ENCODE data around the gene EGFR. TPM values are rescaled to one million over a fixed set of nuclear protein-coding genes. Genes with fewer than 3 reads are reported as not detected.

The EGFR gene
- total RNA-seq, 1 donor from 2014 or later: 23.4 TPM

DNA sequence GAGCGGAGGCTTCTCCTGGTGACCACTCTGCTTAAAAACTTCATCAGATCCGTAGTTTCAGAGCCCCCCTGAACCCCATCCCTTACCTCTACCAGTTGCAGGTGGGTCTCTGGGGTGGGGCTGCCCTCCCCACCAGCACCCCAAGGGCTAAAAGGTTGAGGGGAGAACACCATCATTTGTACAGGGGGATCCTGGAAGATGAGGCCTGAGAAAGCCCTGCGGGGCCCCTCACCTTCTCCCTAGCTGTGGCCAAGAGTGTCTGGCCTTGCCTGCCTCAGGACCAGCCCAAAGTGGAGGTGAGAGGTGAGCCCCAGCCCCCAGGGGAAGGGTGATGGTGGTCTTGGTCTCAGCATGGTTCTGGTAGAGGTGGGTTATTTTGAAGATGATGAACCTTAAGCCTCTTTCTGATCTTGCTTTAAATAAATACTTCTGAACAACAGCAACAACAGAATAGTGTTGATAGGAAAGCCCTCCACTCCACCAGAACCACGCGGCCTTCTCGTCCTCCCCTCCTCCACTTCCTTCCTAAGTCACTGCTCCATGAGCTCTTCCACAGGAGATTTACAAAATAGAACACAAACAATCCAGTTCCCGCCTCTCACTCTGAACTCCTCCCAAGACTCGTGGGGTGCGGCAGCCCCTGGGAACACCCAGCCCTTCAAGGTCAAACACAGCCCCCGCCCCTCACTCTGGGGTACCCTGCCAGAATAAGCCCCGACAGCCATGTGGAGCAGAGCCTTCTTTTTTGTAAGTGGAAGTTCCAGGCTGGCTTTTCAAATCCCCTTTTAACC lies 169.1 kb downstream of the EGFR start:
- peak; percentile 57 for DNase-seq (ENCODE audit: low spot score)

DNA sequence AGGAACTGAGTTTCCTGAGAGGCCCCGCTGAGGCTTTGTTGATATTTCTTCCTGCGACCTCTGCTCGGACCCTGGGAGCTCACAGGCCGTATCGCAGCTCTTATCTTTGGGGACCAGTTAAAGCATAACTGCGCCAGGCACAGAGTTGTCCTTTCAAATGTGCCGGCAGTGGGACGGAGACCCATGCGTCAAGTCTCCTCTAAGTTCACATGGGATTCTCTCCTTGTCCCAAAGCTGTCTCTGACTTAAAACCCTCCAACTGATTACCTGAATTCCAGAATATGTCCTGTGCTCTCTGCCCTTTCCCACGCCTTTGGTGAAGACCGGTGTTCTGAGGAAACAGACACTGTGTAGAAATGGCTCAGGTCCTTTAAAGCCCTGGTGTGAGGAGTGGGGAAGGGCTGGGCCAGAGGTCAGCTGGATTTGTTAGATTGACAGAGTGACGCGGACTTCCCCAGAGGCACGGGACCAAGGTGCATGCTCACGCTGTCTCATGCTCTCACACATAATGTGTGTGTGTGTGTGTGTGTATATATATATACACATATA lies 169.8 kb downstream of the EGFR start:
- DNase-seq (ENCODE audit: low spot score): no peak

DNA sequence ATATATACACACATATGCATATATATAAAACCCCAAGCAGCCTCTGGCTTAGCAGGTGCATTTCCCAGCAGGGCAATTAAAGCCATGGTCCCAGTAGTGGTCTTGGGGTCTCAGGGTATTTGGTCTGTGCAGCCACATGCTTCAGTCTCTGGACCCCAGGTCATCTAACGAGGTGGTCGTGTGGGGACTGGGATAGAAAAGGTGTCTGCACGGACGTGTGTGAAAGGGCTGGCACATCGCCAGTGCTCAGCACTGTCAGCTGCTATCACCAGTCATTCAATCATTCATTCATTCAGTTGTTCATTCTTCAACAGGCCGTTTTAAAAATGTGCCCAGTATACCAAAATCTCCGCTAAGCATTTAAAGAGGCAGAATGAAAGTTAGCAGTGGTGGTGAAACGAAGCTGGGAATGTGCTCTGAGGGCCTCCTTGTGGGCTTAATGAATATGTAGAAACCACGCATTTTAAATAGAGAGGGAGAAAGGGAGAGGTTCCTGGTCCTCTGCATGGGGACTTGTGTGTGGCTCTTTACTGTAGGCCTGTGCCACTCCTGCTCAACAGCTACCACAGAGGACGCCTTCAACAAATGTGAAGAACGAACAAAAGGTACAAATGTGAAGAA lies 170.4 kb downstream of the EGFR start:
- DNase-seq (ENCODE audit: low spot score): no peak

DNA sequence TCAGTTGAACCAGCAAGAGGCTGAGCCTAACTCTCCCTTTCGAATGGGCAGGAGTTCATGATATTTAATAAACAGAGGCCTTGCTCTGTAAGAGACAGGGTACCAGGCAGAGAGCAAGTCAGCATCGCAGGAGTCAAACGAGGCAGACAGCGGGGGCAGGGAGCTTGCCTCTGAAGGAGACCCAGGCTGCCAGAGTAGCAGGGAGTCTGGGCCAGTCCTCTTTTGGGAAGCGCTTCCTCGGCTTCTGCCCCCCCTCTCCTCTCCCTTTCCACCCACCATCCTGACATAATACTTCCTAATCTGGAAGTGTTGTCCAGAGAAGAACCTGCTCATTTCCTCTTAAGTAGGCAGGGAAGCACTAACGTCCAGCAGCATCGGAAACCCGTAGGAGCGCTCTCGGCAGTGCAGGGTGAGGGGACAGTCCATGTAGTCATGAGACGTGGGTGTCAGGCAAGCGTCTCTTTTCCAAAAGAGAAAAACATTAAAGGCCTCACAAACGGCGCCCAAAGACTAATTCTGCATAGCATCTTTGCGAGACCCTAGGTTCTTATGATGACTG lies 171.1 kb downstream of the EGFR start:
- no peak for DNase-seq (ENCODE audit: low spot score)

DNA sequence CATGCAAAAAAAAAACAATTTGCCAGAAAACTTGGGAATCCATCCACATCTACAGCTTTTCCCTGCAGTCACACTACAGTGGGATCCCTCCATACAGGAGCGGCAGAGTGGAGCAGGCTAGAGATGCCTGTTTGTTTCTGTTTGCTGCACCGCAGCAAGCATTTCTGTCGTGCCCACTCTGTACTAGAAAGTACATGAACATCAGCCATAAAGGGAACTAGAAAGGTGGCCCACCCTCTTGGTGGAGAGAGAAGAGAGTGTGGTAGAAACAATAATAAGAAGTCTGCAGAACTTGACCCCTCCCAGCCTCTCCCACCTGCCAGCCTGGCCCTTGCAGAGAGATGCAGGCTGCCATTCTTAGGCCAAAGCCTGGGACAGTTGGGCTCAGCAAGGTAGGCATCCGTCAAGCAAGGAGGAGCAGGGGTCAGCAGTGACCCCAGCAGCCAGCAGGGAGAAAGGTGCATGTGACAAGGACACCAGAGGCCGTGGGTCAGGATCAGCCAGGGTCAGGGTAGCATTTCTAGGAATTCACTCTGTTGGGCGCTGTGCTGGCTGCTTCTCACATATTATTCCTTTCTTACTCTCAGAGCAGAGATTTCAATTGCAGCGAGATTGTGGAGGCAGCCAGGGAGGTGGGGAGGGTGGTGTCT lies 171.8 kb downstream of the EGFR start:
- no peak for DNase-seq (ENCODE audit: low spot score)

DNA sequence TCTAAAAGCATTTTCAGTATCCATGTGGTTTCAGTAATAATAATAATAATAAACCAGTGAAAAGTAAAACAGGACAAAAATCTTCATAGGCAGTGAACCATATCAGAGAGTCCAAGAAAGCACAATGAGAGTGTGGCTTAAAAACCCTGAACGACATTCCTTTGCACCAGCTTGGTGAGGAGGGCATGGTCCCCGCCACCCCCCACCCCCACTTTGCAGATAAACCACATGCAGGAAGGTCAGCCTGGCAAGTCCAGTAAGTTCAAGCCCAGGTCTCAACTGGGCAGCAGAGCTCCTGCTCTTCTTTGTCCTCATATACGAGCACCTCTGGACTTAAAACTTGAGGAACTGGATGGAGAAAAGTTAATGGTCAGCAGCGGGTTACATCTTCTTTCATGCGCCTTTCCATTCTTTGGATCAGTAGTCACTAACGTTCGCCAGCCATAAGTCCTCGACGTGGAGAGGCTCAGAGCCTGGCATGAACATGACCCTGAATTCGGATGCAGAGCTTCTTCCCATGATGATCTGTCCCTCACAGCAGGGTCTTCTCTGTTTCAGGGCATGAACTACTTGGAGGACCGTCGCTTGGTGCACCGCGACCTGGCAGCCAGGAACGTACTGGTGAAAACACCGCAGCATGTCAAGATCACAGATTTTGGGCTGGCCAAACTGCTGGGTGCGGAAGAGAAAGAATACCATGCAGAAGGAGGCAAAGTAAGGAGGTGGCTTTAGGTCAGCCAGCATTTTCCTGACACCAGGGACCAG lies 172.5 kb downstream of the EGFR start:
- no peak for DNase-seq (ENCODE audit: low spot score)

DNA sequence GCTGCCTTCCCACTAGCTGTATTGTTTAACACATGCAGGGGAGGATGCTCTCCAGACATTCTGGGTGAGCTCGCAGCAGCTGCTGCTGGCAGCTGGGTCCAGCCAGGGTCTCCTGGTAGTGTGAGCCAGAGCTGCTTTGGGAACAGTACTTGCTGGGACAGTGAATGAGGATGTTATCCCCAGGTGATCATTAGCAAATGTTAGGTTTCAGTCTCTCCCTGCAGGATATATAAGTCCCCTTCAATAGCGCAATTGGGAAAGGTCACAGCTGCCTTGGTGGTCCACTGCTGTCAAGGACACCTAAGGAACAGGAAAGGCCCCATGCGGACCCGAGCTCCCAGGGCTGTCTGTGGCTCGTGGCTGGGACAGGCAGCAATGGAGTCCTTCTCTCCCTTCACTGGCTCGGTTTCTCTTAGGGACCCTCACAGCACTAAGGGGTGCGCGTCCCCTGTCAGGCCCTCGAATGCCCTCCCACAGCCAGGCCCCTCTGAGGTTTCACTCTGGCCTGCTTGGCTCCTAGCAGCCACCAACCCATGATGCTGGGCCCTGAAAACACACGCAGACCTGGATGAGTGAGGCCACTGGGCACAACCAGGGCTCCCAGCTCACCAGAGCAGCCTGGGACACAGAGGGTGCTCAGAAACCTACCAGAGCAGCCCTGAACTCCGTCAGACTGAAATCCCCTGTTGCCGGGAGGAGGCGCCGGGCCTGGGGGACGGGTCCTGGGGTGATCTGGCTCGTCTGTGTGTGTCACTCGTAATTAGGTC lies 173.3 kb downstream of the EGFR start:
- DNase-seq (ENCODE audit: low spot score): no peak

DNA sequence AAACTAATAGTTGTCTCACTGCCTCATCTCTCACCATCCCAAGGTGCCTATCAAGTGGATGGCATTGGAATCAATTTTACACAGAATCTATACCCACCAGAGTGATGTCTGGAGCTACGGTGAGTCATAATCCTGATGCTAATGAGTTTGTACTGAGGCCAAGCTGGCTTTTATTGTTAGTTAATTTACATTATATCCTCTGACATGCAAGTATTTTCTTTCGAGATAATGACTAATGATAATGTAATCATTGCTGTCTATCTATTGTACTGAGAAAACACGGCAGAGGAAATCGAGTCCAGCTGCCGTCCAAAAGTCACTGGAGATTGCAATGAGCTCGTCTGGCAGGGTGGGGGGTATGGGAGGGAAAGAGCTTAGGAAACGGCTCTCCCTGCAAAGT lies 173.9 kb downstream of the EGFR start:
- no peak for DNase-seq (ENCODE audit: low spot score)

DNA sequence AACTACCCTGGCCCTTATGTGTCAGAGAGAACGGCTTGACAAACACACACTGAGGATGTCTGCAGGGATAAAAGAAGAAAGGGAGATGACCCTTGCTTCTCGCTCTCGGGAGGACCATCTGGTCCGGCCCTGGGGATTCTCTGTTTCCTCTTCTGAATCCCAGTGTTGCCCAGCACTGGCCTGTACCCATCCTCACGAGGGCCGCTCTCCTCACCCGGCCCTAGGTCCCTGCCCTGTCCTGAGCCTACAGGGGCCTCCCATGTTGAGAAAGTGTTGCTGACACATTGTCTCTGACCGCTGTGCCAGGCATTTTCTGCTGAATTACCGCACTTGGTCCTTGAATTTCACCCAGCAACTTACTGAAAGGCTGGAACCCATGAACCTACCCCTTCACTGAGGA lies 174.4 kb downstream of the EGFR start:
- no peak for DNase-seq (ENCODE audit: low spot score)

DNA sequence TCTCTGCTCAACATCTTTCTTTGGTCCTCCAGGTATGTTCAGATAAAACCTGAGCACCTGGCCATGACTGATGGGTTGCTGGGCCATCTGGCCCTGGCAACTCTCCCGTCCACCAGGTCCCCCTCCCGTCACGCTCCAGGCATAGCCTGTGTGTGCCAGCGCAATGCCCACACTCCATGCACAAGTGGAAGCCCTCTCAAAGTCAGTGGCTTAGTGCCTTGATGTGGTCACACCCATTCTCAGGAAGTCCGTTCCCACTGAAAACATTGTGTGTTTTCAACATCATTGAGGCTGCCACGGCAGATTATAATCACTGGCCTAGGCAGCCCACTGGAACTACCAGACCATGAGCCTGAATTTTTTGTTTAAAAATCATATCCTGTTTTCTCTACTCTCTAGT lies 175.7 kb downstream of the EGFR start:
- no peak for DNase-seq (ENCODE audit: low spot score)

DNA sequence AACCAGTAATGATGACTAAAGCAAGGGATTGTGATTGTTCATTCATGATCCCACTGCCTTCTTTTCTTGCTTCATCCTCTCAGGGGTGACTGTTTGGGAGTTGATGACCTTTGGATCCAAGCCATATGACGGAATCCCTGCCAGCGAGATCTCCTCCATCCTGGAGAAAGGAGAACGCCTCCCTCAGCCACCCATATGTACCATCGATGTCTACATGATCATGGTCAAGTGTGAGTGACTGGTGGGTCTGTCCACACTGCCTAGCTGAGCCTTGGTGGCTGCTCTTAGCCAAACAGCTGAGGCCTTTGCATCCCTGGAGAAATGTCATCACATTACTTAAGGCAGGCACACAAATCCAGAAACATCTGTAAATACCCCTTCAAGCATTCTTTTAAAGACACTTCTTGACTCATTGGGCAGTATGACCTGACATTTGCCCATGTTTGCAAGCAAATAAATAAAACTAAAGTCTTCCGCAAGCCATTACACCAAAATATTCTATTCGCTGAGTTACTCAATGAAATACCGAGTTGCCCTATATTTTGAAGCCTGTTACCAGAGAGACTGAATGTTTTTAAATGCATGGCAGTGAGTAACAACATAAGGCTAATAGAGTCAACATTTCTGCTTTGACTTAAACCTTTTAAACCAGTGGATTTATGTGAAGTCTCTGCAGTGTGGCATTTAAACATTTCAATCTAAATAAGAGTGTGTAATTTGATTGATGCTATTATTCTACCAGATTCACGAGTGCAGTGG lies 180.0 kb downstream of the EGFR start:
- DNase-seq (ENCODE audit: low spot score): no peak

DNA sequence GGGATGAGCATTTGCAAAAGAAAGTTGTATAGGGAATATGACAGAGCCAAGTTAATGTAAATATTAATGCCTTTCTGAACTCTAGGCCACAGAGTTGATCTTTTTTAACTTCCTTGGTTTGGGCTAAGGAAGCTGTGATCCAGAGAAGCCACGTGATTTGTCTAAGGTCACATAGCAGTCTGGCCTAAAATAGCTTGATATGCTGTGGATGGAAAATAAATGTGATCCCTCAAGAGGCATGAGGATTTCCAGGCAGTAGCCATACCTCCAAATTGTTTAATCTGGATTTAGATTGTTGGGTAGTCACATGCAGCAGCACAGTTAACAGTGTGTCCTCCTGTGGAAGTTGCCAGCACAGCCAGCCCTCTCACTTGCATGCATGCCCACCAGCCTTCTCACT lies 180.6 kb downstream of the EGFR start:
- DNase-seq (ENCODE audit: low spot score): no peak

DNA sequence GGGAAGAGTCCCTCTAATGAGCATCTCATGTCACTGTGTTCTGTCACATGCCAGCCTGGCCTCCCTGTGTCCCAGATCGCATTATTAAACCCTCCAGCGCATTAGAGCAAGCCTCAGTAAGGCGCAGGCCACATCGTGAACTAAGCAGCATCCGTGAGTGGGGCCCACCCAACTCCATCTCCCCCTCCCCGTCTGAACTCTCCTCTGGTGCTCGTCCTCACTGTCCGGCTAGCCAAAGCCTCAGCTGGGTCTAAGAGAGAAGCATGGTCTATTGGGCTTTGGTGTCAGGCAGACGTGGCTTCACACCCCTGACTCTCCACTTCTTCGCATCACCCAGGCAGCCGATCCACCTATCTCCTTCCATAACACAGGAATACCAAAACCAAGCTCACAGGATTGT lies 181.6 kb downstream of the EGFR start:
- DNase-seq (ENCODE audit: low spot score): no peak

DNA sequence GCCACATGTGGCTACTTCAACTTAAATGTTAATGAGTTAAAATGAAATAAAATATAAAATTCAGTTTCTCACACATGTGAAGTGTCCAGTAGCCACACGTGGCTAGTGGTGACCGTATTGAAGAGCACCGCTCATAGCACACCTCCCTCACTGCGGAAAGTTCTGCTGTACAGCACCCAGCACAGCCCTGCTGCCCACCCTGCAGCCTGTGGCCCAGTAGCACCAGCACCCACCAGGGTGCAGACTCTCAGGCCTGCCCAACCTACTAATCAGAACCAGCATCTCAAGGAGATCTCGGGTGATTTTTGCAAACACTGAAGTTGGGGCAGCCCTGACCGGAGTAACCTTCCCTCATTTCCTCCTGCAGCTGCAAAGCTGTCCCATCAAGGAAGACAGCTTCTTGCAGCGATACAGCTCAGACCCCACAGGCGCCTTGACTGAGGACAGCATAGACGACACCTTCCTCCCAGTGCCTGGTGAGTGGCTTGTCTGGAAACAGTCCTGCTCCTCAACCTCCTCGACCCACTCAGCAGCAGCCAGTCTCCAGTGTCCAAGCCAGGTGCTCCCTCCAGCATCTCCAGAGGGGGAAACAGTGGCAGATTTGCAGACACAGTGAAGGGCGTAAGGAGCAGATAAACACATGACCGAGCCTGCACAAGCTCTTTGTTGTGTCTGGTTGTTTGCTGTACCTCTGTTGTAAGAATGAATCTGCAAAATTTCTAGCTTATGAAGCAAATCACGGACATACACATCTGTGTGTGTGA lies 183.5 kb downstream of the EGFR start:
- no peak for DNase-seq (ENCODE audit: low spot score)

DNA sequence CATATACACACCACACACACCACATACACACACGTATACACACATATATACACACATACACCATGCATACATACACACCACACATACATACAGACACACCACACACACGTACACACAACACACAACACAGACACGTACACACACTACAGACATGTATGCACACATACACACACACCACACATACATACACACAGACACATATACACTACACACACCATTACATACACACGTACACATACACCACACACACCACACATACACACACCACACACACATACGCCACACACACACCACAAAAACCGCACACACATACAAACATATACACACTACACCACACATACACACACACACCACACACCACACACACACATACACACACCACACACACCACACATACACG lies 184.5 kb downstream of the EGFR start:
- DNase-seq (ENCODE audit: low spot score): no peak

DNA sequence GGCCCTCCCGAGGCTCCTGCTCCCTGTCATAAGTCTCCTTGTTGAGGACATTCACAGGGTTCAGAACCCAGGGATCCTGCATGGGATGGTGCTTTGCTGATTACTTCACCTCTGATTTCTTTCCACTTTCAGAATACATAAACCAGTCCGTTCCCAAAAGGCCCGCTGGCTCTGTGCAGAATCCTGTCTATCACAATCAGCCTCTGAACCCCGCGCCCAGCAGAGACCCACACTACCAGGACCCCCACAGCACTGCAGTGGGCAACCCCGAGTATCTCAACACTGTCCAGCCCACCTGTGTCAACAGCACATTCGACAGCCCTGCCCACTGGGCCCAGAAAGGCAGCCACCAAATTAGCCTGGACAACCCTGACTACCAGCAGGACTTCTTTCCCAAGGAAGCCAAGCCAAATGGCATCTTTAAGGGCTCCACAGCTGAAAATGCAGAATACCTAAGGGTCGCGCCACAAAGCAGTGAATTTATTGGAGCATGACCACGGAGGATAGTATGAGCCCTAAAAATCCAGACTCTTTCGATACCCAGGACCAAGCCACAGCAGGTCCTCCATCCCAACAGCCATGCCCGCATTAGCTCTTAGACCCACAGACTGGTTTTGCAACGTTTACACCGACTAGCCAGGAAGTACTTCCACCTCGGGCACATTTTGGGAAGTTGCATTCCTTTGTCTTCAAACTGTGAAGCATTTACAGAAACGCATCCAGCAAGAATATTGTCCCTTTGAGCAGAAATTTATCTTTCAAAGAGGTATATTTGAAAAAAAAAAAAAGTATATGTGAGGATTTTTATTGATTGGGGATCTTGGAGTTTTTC lies 186.5 kb downstream of the EGFR start:
- DNase-seq (ENCODE audit: low spot score): no peak

DNA sequence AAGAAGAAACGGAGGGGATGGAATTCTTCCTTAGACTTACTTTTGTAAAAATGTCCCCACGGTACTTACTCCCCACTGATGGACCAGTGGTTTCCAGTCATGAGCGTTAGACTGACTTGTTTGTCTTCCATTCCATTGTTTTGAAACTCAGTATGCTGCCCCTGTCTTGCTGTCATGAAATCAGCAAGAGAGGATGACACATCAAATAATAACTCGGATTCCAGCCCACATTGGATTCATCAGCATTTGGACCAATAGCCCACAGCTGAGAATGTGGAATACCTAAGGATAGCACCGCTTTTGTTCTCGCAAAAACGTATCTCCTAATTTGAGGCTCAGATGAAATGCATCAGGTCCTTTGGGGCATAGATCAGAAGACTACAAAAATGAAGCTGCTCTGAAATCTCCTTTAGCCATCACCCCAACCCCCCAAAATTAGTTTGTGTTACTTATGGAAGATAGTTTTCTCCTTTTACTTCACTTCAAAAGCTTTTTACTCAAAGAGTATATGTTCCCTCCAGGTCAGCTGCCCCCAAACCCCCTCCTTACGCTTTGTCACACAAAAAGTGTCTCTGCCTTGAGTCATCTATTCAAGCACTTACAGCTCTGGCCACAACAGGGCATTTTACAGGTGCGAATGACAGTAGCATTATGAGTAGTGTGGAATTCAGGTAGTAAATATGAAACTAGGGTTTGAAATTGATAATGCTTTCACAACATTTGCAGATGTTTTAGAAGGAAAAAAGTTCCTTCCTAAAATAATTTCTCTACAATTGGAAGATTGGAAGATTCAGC lies 187.6 kb downstream of the EGFR start:
- no peak for DNase-seq (ENCODE audit: low spot score)
